GM12864 (cell line): ENCODE data around the gene BAHCC1.
A peak's percentile ranks its signal among the peaks of the same experiment; 100 is the strongest.

ENCODE experiments used
- DNase-seq: peaks from one replicate; pipeline ENCODE4 v3.0.0-alpha.2; 2011; ENCODE audit warnings: low read depth
- H3K4me3 ChIP-seq: 2 replicates; pipeline ENCODE4 v1.5.1; 2011; ENCODE audit warnings: mild to moderate bottlenecking, low read depth, low read length, control low read depth
- CTCF ChIP-seq: IDR thresholded peaks from 2 replicates; pipeline ENCODE4 v1.5.1; 2011; ENCODE audit warnings: low read depth, mild to moderate bottlenecking, moderate library complexity, low read length, control low read depth, inconsistent platforms; ENCODE audit errors: missing control alignments

Gene BAHCC1

DNA sequence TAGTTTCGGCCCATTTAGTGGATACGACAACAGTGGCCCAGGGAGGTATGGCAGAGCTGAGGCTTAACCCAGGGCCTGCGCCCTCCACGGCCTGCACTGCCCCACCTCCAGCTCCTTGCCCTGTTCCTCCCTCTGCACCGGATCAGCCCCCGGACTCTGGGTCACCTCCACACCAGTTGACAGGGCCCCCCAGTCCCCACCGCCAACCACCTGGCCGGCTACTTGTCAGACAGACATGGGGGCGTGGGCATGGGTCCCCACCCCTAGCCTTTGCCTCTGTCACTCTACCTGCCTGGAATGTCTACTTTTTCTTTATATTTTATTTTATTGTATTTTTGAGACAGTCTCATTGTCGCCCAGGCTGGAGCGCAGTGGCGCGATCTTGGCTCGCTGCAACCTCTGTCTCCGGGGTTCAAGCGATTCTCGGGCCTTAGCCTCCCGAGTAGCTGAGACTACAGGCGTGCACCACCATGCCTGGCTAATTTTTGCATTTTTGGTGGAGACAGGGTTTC, 120.3 kb downstream of the BAHCC1 start:
- H3K4me3 ChIP-seq = peak overlapping the region; percentile 77
- DNase-seq = no peak
- TF ChIP-seq CTCF = no peak
